IMR-90 (cell line): ENCODE results near the gene WNT6. TPM values are rescaled to one million over a fixed set of nuclear protein-coding genes. Genes with fewer than 3 reads are reported as not detected.

Experiments used
- microRNA-seq, 2 experiments: library from miRNA; stranded (forward) in 1 of 2; unstranded in 1 of 2; fragments of 10-50 nt in 1 of 2; fragments of <30 nt in 1 of 2; gene quantifications in 1 of 2; microRNA quantifications in 1 of 2; one replicate each; pipeline versions ENCODE3 to v1.1.0; 2013 to 2020; ENCODE audit not compliant: insufficient read depth in 1 of 2, insufficient read length in 1 of 2, unreplicated experiment in 1 of 2
- polyA plus RNA-seq, 3 experiments: library from polyadenylated mRNA; depleted of rRNA; stranded (reverse); fragments of >200 nt; gene quantifications; 2 replicates each; pipeline ENCODE4 v1.2.3, GENCODE V29; 2012; ENCODE audit warnings: low replicate concordance in 1 of 3
- small RNA-seq, 5 experiments: library from RNA; depleted of rRNA; stranded (forward); fragments of <200 nt; gene quantifications; one replicate each; pipeline ENCODE3, GENCODE V24; 2012
- total RNA-seq: library from RNA; depleted of rRNA; stranded (reverse); fragments of >200 nt; gene quantifications from 2 replicates; pipeline ENCODE4 v1.2.3, GENCODE V29; 2012; rRNA removed

Gene WNT6
- total and polyA plus RNA-seq, 2 of the 4 experiments (the other 2 are of a cell fraction): not detected

Small RNA genes within 50 kb of the gene (microRNA-seq; reads per million reads assigned to microRNA genes)
- gene MIR9500 (ENCODE audit: unreplicated experiment) (not detected), gene RNU6-642P (ENCODE audit: insufficient read depth, insufficient read length) (not detected)

Small RNA genes within 50 kb of the gene (small RNA-seq; reads per million reads assigned to genes)
- 0 reads per million in 5 experiments for gene RNU6-642P

Other genes starting within 250 kb of the WNT6 start
- gene ZNF142, start 200.2 kb upstream of the WNT6 start, total RNA-seq: 3.3 and 4.3 TPM in 2 replicates
- 9.7 and 12.1 TPM in 2 replicates for gene ZNF142, start 200.2 kb upstream of the WNT6 start, polyA plus RNA-seq (2012; rRNA removed)
- gene BCS1L, start 200.1 kb upstream of the WNT6 start, total RNA-seq: 39.1 and 39.2 TPM in 2 replicates
- gene BCS1L, start 200.1 kb upstream of the WNT6 start, polyA plus RNA-seq (2012; rRNA removed): 56.7 and 56.9 TPM in 2 replicates
- gene RNF25, start 187.8 kb upstream of the WNT6 start, total RNA-seq: 54.4 and 56.5 TPM in 2 replicates
- gene RNF25, start 187.8 kb upstream of the WNT6 start, polyA plus RNA-seq (2012; rRNA removed): 78.0 and 78.1 TPM in 2 replicates
- gene STK36, start 187.7 kb upstream of the WNT6 start, total RNA-seq: 15.3 and 17.6 TPM in 2 replicates
- 40.8 and 44.5 TPM in 2 replicates for gene STK36, start 187.7 kb upstream of the WNT6 start, polyA plus RNA-seq (2012; rRNA removed)
- gene TTLL4, start 149.0 kb upstream of the WNT6 start, total RNA-seq: 8.3 and 9.0 TPM in 2 replicates
- gene TTLL4, start 149.0 kb upstream of the WNT6 start, polyA plus RNA-seq (2012; rRNA removed): 22.8 and 22.9 TPM in 2 replicates
- 4.2 and 5.2 TPM in 2 replicates for gene CYP27A1, start 77.7 kb upstream of the WNT6 start, total RNA-seq
- gene CYP27A1, start 77.7 kb upstream of the WNT6 start, polyA plus RNA-seq (2012; rRNA removed): 4.5 and 5.3 TPM in 2 replicates
- gene PRKAG3, start 28.0 kb upstream of the WNT6 start, total RNA-seq: not detected in 2 replicates
- gene PRKAG3, start 28.0 kb upstream of the WNT6 start, polyA plus RNA-seq (2012; rRNA removed): not detected in 2 replicates
- not detected in 2 replicates for gene WNT10A, start 21.0 kb downstream of the WNT6 start, total RNA-seq
- not detected in 2 replicates for gene WNT10A, start 21.0 kb downstream of the WNT6 start, polyA plus RNA-seq (2012; rRNA removed)
- gene CDK5R2, start 99.9 kb downstream of the WNT6 start, total RNA-seq: not detected in 2 replicates
- gene CDK5R2, start 99.9 kb downstream of the WNT6 start, polyA plus RNA-seq (2012; rRNA removed): not detected in 2 replicates
- gene FEV, start 125.4 kb downstream of the WNT6 start, total RNA-seq: not detected in 2 replicates
- gene FEV, start 125.4 kb downstream of the WNT6 start, polyA plus RNA-seq (2012; rRNA removed): not detected in 2 replicates
- not detected in 2 replicates for gene CRYBA2, start 133.6 kb downstream of the WNT6 start, total RNA-seq
- not detected in 2 replicates for gene CRYBA2, start 133.6 kb downstream of the WNT6 start, polyA plus RNA-seq (2012; rRNA removed)
- not detected in 2 replicates for gene CFAP65, start 181.7 kb downstream of the WNT6 start, total RNA-seq
- not detected in 2 replicates for gene CFAP65, start 181.7 kb downstream of the WNT6 start, polyA plus RNA-seq (2012; rRNA removed)
- gene IHH, start 201.1 kb downstream of the WNT6 start, total RNA-seq: not detected in 2 replicates
- gene IHH, start 201.1 kb downstream of the WNT6 start, polyA plus RNA-seq (2012; rRNA removed): not detected in 2 replicates